ENCODE data around the gene ACIN1. TPM values are rescaled to one million over a fixed set of nuclear protein-coding genes. Genes with fewer than 3 reads are reported as not detected.
"Not testable (repeated sequence)": the region's sequence is repeated elsewhere in the genome, so short reads cannot be mapped to it uniquely, and the experiment has no call there.

The ACIN1 gene
- total RNA-seq, 1 donor from 2014 or later, result 458 TPM

GRCh38 chr14:23015618-23016017 lies 79.3 kb downstream of the ACIN1 start:
- H3K4me1 Mint-ChIP-seq (ENCODE audit: low read depth), result peaks cover 2% of the 10 kb centered on the region
- no peaks in the 10 kb centered on the region for H3K36me3 Mint-ChIP-seq (ENCODE audit: insufficient read depth)
- no peaks in the 10 kb centered on the region for H3K9me3 Mint-ChIP-seq (ENCODE audit: low read depth)
- no peaks in the 10 kb centered on the region for H3K27me3 Mint-ChIP-seq
- no peak for TF ChIP-seq CTCF (IDR thresholded peaks at IDR 0.05; ENCODE audit: unreplicated experiment)
- no peak overlapping the region for H3K4me3 Mint-ChIP-seq (ENCODE audit: low read depth)
- no peak for DNase-seq (ENCODE audit: low spot score, unreplicated experiment)
- H3K27ac Mint-ChIP-seq, result no peak overlapping the region

GRCh38 chr14:23013749-23014054 lies 81.2 kb downstream of the ACIN1 start:
- not testable (repeated sequence) for H3K4me1 Mint-ChIP-seq (ENCODE audit: low read depth); H3K27me3 Mint-ChIP-seq; DNase-seq (ENCODE audit: low spot score, unreplicated experiment); H3K27ac Mint-ChIP-seq; H3K36me3 Mint-ChIP-seq (ENCODE audit: insufficient read depth); H3K9me3 Mint-ChIP-seq (ENCODE audit: low read depth); H3K4me3 Mint-ChIP-seq (ENCODE audit: low read depth)

GRCh38 chr14:23013054-23013748 lies 81.7 kb downstream of the ACIN1 start:
- H3K4me3 Mint-ChIP-seq (ENCODE audit: low read depth), result no peak overlapping the region
- peaks cover 7% of the 10 kb centered on the region for H3K4me1 Mint-ChIP-seq (ENCODE audit: low read depth)
- no peaks in the 10 kb centered on the region for H3K27me3 Mint-ChIP-seq
- no peak for DNase-seq (ENCODE audit: low spot score, unreplicated experiment)
- H3K27ac Mint-ChIP-seq, result no peak overlapping the region
- H3K36me3 Mint-ChIP-seq (ENCODE audit: insufficient read depth), result peaks cover 1% of the 10 kb centered on the region
- TF ChIP-seq CTCF (IDR thresholded peaks at IDR 0.05; ENCODE audit: unreplicated experiment), result no peak
- peaks cover 6% of the 10 kb centered on the region for H3K9me3 Mint-ChIP-seq (ENCODE audit: low read depth)

- Mint-ChIP-seq H3K9me3 (ENCODE audit: low read depth) (peaks cover 6% of the 10 kb centered on the region), H3K36me3 (ENCODE audit: insufficient read depth) (peaks cover 4% of the 10 kb centered on the region), H3K4me1 (ENCODE audit: low read depth) (peaks cover 20% of the 10 kb centered on the region), H3K4me3 (ENCODE audit: low read depth) (peak within 1 kb of the TSS; percentile 82), H3K27ac (peak within 1 kb of the TSS; percentile 95), H3K27me3 (no peaks in the 10 kb centered on the region)
- no peak for TF ChIP-seq CTCF (IDR thresholded peaks at IDR 0.05; ENCODE audit: unreplicated experiment)
- peak; percentile 45 for DNase-seq (ENCODE audit: low spot score, unreplicated experiment)
Observed at GRCh38 chr14:23009939-23010726, 84.8 kb downstream of the ACIN1 start, which contains the start of gene C14orf93. C14orf93 (minus strand) TSS chr14:23010143; CDS start chr14:22999023, 11,120 bp downstream.

- Mint-ChIP-seq H3K36me3 (ENCODE audit: insufficient read depth) (peaks cover 4% of the 10 kb centered on the region), H3K4me1 (ENCODE audit: low read depth) (peaks cover 23% of the 10 kb centered on the region), H3K9me3 (ENCODE audit: low read depth) (peaks cover 6% of the 10 kb centered on the region), H3K27me3 (no peaks in the 10 kb centered on the region), H3K4me3 (ENCODE audit: low read depth) (peak overlapping the region; percentile 82), H3K27ac (peak overlapping the region; percentile 95)
- TF ChIP-seq CTCF (IDR thresholded peaks at IDR 0.05; ENCODE audit: unreplicated experiment), result no peak
- no peak for DNase-seq (ENCODE audit: low spot score, unreplicated experiment)
Observed at GRCh38 chr14:23009483-23009938, 85.4 kb downstream of the ACIN1 start.
